NB4 (cell line): ENCODE results near the gene PHOX2A.

Source experiments
- DNase-seq: peaks from one replicate; pipeline ENCODE4 v3.0.0; 2010; ENCODE audit warnings: low read depth
- H3K4me3 ChIP-seq: one replicate; pipeline ENCODE4 v1.5.1; 2011; ENCODE audit warnings: mild to moderate bottlenecking, low read depth, low read length, moderate library complexity
- MYC ChIP-seq: IDR thresholded peaks from 2 replicates; pipeline ENCODE4 v1.6.1; 2011; ENCODE audit warnings: low read depth, low read length
- POLR2A ChIP-seq: IDR thresholded peaks from 2 replicates; pipeline ENCODE4 v1.6.1; 2011; ENCODE audit warnings: mild to moderate bottlenecking; ENCODE audit not compliant: insufficient read length; ENCODE audit errors: extremely low read depth
- TF ChIP-seq, protein P1 (sequence below): IDR thresholded peaks from one replicate; pipeline ENCODE4 v1.5.1; 2012; ENCODE audit warnings: low read depth, low read length
- TF ChIP-seq, protein P2 (sequence below): IDR thresholded peaks from 2 replicates; pipeline ENCODE4 v1.6.1; 2011; ENCODE audit warnings: low read depth, low read length

The PHOX2A gene

GRCh38 chr11:72227316-72228228, 16.4 kb downstream of the PHOX2A start:
- no peak overlapping the region for H3K4me3 ChIP-seq
- no peak for DNase-seq
- TF ChIP-seq, protein P1, sequence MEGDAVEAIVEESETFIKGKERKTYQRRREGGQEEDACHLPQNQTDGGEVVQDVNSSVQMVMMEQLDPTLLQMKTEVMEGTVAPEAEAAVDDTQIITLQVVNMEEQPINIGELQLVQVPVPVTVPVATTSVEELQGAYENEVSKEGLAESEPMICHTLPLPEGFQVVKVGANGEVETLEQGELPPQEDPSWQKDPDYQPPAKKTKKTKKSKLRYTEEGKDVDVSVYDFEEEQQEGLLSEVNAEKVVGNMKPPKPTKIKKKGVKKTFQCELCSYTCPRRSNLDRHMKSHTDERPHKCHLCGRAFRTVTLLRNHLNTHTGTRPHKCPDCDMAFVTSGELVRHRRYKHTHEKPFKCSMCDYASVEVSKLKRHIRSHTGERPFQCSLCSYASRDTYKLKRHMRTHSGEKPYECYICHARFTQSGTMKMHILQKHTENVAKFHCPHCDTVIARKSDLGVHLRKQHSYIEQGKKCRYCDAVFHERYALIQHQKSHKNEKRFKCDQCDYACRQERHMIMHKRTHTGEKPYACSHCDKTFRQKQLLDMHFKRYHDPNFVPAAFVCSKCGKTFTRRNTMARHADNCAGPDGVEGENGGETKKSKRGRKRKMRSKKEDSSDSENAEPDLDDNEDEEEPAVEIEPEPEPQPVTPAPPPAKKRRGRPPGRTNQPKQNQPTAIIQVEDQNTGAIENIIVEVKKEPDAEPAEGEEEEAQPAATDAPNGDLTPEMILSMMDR: no peak
- no peak for TF ChIP-seq POLR2A
- no peak for TF ChIP-seq MYC
- TF ChIP-seq, protein P2, sequence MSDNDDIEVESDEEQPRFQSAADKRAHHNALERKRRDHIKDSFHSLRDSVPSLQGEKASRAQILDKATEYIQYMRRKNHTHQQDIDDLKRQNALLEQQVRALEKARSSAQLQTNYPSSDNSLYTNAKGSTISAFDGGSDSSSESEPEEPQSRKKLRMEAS: no peak

- no peak for DNase-seq
- TF ChIP-seq POLR2A: no peak
- no peak for TF ChIP-seq MYC
- TF ChIP-seq, protein P2: no peak
- TF ChIP-seq, protein P1: no peak
- H3K4me3 ChIP-seq: no peak overlapping the region
These were observed 17.3 kb downstream of the PHOX2A start for GRCh38 chr11:72226701-72227100.

GRCh38 chr11:72225411-72225951, 18.5 kb downstream of the PHOX2A start:
- TF ChIP-seq, protein P2: no peak
- TF ChIP-seq, protein P1: no peak
- no peak for TF ChIP-seq MYC
- H3K4me3 ChIP-seq: peak overlapping the region; percentile 89
- DNase-seq: peak; percentile 54

GRCh38 chr11:72224564-72225410, 19.2 kb downstream of the PHOX2A start, which contains the start of gene INPPL1:
Gene INPPL1, plus strand, starts transcription at chr11:72224767. Its CDS starts 218 bp downstream, at chr11:72224985.
- H3K4me3 ChIP-seq: peak within 1 kb of the TSS; percentile 89
- DNase-seq: peak; percentile 69
- TF ChIP-seq, protein P1: no peak
- TF ChIP-seq, protein P2: 0 out of 2 replicates have a peak, but pooled peaks have one; percentile 6
- TF ChIP-seq MYC: peak; percentile 14; the same call in 1 of the 2 replicates
- peak; percentile 19 for TF ChIP-seq POLR2A
